Measurements from ENCODE around the gene SYNE2.

DNA sequence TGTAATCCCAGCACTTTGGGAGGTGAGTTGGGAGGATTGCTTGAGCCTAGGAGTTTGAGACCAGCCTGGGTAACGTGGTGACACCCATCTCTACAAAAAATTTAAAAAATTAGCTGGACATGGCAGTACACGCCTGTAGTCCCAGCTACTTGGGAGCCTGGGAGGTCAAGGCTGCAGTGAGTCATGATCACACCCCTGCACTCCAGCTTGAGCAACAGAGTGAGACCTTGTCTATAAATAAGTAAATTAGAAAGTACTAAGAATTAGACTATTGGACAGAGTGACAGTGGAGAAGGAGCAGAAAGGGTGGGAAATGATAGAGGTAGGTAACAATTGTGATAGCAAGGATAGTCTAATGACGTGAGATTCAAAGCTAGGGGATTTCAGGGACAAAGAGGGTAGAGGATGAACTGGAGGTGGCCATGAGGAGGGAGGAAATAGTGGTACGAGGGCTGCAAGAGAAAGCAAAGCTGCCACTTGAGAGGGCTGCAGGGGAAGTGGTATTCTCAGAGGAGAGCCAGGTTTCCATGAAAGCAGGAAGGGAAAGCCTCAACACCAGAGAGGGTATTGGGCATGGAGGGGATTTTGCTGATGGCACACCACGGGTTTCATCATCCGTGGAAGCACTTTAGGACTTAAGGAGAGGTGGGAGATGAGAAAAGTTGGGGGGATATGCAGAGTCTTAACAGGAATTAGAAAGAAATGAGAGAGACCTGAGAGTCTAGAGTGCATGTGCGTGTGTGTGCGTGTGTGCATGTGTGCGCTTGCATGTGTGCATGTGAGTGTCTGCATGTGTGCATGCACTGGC is 85.6 kb downstream of the SYNE2 start:
- TF ChIP-seq, protein P1, sequence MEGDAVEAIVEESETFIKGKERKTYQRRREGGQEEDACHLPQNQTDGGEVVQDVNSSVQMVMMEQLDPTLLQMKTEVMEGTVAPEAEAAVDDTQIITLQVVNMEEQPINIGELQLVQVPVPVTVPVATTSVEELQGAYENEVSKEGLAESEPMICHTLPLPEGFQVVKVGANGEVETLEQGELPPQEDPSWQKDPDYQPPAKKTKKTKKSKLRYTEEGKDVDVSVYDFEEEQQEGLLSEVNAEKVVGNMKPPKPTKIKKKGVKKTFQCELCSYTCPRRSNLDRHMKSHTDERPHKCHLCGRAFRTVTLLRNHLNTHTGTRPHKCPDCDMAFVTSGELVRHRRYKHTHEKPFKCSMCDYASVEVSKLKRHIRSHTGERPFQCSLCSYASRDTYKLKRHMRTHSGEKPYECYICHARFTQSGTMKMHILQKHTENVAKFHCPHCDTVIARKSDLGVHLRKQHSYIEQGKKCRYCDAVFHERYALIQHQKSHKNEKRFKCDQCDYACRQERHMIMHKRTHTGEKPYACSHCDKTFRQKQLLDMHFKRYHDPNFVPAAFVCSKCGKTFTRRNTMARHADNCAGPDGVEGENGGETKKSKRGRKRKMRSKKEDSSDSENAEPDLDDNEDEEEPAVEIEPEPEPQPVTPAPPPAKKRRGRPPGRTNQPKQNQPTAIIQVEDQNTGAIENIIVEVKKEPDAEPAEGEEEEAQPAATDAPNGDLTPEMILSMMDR (IDR thresholded peaks at IDR 0.05): no peak
- TF ChIP-seq POLR2A (IDR thresholded peaks at IDR 0.05): no peak

All from vagina (tissue), 2 donors.